Neural progenitor cell (in vitro differentiated cells): ENCODE data around the gene GRAMD2A. TPM values are rescaled to one million over a fixed set of nuclear protein-coding genes. Genes with fewer than 3 reads are reported as not detected.

Experiments
- DNase-seq: peaks from one replicate; pipeline ENCODE4 v3.0.0-alpha.2; 2016; ENCODE audit warnings: low spot score
- H2AFZ ChIP-seq: fragments of 200-600 bp; sonication (generic); replicated peaks from 2 replicates; pipeline ENCODE4 v1.6.1; 2016; ENCODE audit warnings: antibody characterized with exemption
- H3F3A ChIP-seq: fragments of 200-600 bp; sonication (generic); 2 replicates; pipeline ENCODE4 v1.6.1; 2016; ENCODE audit warnings: antibody characterized with exemption, low read depth
- H3K27ac ChIP-seq: fragments of 200-600 bp; sonication (generic); 2 replicates; pipeline ENCODE4 v1.5.1; 2016; ENCODE audit warnings: mild to moderate bottlenecking
- H3K27me3 ChIP-seq: fragments of 200-600 bp; sonication (generic); 2 replicates; pipeline ENCODE4 v1.6.1; 2016; ENCODE audit warnings: mild to moderate bottlenecking, moderate library complexity
- H3K36me3 ChIP-seq: fragments of 200-600 bp; sonication (generic); 2 replicates; pipeline ENCODE4 v1.5.1; 2016
- H3K4me1 ChIP-seq: fragments of 200-600 bp; sonication (generic); 2 replicates; pipeline ENCODE4 v1.6.1; 2016; ENCODE audit warnings: mixed run types
- H3K4me2 ChIP-seq: fragments of 200-600 bp; sonication (generic); 2 replicates; pipeline ENCODE4 v1.6.1; 2016
- H3K4me3 ChIP-seq: fragments of 200-600 bp; sonication (generic); 2 replicates; pipeline ENCODE4 v1.5.1; 2016
- H3K79me2 ChIP-seq: fragments of 200-600 bp; sonication (generic); 2 replicates; pipeline ENCODE4 v1.6.1; 2016; ENCODE audit warnings: low read depth
- H3K9ac ChIP-seq: fragments of 200-600 bp; sonication (generic); 2 replicates; pipeline ENCODE4 v1.6.1; 2016
- H3K9me3 ChIP-seq: fragments of 200-600 bp; sonication (generic); 2 replicates; pipeline ENCODE4 v1.5.1; 2016; ENCODE audit warnings: low read depth
- H4K20me1 ChIP-seq: fragments of 200-600 bp; sonication (generic); 2 replicates; pipeline ENCODE4 v1.6.1; 2016; ENCODE audit warnings: low read depth
- H3K27ac Mint-ChIP-seq: 3 replicates; pipeline ENCODE4 v1.8.0; 2021; ENCODE audit warnings: mixed read lengths
- H3K27me3 Mint-ChIP-seq: 2 replicates; pipeline ENCODE4 v1.8.0; 2022; ENCODE audit warnings: low read depth, mild to moderate bottlenecking, inconsistent platforms, moderate library complexity, mixed read lengths; ENCODE audit not compliant: insufficient read depth
- H3K36me3 Mint-ChIP-seq: 3 replicates; pipeline ENCODE4 v1.8.0; 2021; ENCODE audit warnings: mixed read lengths
- H3K4me1 Mint-ChIP-seq: 3 replicates; pipeline ENCODE4 v1.8.0; 2021; ENCODE audit warnings: mixed read lengths
- H3K4me3 Mint-ChIP-seq: 3 replicates; pipeline ENCODE4 v1.8.0; 2021; ENCODE audit warnings: mild to moderate bottlenecking, moderate library complexity, mixed read lengths
- H3K9me3 Mint-ChIP-seq: 3 replicates; pipeline ENCODE4 v1.8.0; 2020; ENCODE audit warnings: mixed read lengths
- EZH2 ChIP-seq: fragments of 200-600 bp; sonication (generic); IDR thresholded peaks from 2 replicates; pipeline ENCODE4 v1.6.1; 2017; ENCODE audit warnings: antibody characterized with exemption, mild to moderate bottlenecking, moderate library complexity
- EZH2phosphoT487 ChIP-seq: fragments of 200-600 bp; sonication (generic); IDR thresholded peaks from 2 replicates; pipeline ENCODE4 v1.6.1; 2017; ENCODE audit warnings: antibody characterized with exemption
- total RNA-seq: library from RNA; depleted of rRNA; stranded (reverse); fragments of >200 nt; gene quantifications from 2 replicates; pipeline ENCODE4 v1.2.3, GENCODE V29; 2015; ENCODE audit warnings: low replicate concordance
- TF ChIP-seq, protein P1 (sequence below): fragments of 200-600 bp; sonication (generic); IDR thresholded peaks from 2 replicates; pipeline ENCODE4 v1.5.1; 2017; ENCODE audit warnings: antibody characterized with exemption, mild to moderate bottlenecking

The GRAMD2A gene
- total RNA-seq, 1 donor from 2014 or later = 0.43 TPM

DNA sequence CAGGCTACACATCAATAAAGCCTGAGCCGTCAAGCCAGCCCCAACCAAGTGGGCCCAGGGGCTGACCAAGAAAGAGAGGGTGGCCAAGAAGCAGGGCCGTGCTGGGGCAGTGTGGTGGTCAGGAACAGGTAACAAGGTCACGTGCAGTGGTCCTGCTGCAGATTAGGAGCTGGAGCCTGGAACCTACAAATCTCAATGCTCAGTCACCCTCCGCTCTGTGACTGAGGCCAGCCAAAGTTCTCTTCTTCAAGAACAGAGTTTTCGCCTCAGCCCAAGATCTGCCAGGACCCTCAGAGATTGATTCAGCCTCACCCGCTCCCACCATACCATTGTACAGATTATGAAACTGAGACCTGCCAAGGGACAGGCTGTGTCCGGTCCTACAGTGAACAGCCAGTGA is 26.9 kb downstream of the GRAMD2A start:
- no peak overlapping the region for H2AFZ ChIP-seq
- H3K4me3 Mint-ChIP-seq = peak overlapping the region; percentile 54

DNA sequence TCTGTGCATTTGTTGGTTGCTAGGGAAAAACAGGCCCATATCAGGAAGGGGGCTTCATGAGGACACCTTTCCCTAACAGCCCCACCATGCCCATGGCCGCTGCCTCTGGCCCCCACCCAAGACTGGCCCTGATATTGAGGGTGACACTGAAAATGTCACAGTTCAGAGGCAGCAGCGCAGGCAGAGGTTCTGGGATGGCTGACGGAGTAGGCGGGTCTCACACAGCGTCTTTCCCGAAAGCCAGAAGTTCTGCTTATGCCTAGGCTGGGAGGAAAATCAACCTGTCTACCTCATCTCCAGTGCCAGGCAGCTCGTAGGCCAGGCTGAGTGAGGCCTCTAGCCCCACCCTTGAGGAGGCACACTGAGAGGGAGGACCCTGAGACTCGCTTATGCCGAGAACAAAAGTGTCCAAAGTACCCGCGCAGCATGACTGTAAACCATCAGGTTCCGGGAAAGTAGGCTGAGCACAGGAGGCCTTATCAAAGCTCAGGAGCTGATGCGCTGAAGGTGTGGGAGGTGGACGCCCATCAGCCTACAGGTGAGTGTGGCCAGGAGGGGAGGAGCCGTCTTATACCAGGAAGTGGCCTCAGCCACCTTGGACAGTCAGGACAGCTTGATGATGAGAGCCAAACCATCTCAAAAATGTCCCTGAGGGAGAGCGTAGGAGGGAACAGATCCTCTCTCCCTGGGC is 27.5 kb downstream of the GRAMD2A start:
- no peak overlapping the region for H3K4me3 Mint-ChIP-seq
- Histone ChIP-seq H4K20me1 (no peaks in the 10 kb centered on the region), H3K27ac (no peak overlapping the region), H2AFZ (no peak overlapping the region), H3K4me3 (no peak overlapping the region), H3K36me3 (no peaks in the 10 kb centered on the region), H3K27me3 (no peaks in the 10 kb centered on the region), H3K9me3 (no peaks in the 10 kb centered on the region), H3F3A (no peaks in the 10 kb centered on the region), H3K4me2 (no peak overlapping the region), H3K9ac (no peak overlapping the region), H3K4me1 (peaks cover 5% of the 10 kb centered on the region), H3K79me2 (no peaks in the 10 kb centered on the region)
- TF ChIP-seq EZH2 (no peak), EZH2phosphoT487 (no peak)
- TF ChIP-seq, protein P1, sequence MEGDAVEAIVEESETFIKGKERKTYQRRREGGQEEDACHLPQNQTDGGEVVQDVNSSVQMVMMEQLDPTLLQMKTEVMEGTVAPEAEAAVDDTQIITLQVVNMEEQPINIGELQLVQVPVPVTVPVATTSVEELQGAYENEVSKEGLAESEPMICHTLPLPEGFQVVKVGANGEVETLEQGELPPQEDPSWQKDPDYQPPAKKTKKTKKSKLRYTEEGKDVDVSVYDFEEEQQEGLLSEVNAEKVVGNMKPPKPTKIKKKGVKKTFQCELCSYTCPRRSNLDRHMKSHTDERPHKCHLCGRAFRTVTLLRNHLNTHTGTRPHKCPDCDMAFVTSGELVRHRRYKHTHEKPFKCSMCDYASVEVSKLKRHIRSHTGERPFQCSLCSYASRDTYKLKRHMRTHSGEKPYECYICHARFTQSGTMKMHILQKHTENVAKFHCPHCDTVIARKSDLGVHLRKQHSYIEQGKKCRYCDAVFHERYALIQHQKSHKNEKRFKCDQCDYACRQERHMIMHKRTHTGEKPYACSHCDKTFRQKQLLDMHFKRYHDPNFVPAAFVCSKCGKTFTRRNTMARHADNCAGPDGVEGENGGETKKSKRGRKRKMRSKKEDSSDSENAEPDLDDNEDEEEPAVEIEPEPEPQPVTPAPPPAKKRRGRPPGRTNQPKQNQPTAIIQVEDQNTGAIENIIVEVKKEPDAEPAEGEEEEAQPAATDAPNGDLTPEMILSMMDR = no peak
- H3K4me1 Mint-ChIP-seq = peaks cover 9% of the 10 kb centered on the region
- no peaks in the 10 kb centered on the region for H3K36me3 Mint-ChIP-seq
- DNase-seq = no peak
- no peak overlapping the region for H3K27ac Mint-ChIP-seq
- H3K27me3 Mint-ChIP-seq = peaks cover 12% of the 10 kb centered on the region
- no peaks in the 10 kb centered on the region for H3K9me3 Mint-ChIP-seq

More for the DNA sequence above, 26.9 kb downstream of the GRAMD2A start:
- Histone ChIP-seq H3K4me3 (no peak overlapping the region), H3K4me2 (no peak overlapping the region), H3K27ac (no peak overlapping the region), H3K9ac (no peak overlapping the region), H3K4me1 (peaks cover 5% of the 10 kb centered on the region), H3K36me3 (no peaks in the 10 kb centered on the region), H3K9me3 (no peaks in the 10 kb centered on the region), H4K20me1 (no peaks in the 10 kb centered on the region), H3K27me3 (no peaks in the 10 kb centered on the region), H3F3A (no peaks in the 10 kb centered on the region), H3K79me2 (no peaks in the 10 kb centered on the region)
- TF ChIP-seq EZH2 (no peak), EZH2phosphoT487 (no peak)
- TF ChIP-seq, protein P1 = no peak
- DNase-seq = no peak
- Mint-ChIP-seq H3K36me3 (no peaks in the 10 kb centered on the region), H3K4me1 (peaks cover 9% of the 10 kb centered on the region), H3K9me3 (no peaks in the 10 kb centered on the region), H3K27ac (no peak overlapping the region), H3K27me3 (peaks cover 15% of the 10 kb centered on the region)

DNA sequence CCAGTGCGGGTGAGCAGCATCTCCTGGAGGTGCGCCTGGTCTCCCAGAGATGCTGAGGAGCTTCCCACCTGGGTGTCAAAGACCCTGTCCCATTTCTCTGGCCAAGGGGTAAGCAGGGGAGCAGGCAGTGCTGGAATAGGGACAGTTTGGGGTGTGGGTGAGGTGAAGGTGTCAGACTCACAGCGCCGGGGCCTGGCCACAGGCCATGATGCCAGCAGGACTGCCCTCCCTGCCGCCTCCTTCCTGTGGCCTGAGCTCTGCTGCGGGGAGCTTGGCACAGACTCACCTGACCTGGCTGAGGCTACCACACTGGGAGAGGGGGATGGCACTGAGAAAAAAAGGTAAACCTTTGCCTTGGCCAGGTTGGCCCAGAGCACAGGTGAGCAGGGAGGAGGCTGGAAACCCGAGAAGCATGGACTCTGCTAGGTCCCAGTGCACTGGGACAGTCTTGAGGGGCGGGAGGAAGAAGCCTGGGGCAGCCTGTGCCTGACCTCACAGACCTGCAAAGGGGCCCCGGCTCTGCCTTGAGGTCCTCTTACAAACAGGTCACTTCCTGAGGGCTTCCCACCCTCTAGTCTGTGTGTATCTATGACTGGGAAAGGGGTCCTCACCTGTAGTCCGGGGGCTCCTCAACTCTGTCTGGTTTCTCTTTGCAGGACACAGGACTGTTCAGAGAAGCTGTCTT is 28.2 kb downstream of the GRAMD2A start:
- no peaks in the 10 kb centered on the region for H3K27me3 ChIP-seq
- peaks cover 5% of the 10 kb centered on the region for H3K4me1 ChIP-seq
- Mint-ChIP-seq H3K27ac (peak overlapping the region; percentile 57), H3K4me3 (no peak overlapping the region), H3K9me3 (no peaks in the 10 kb centered on the region), H3K36me3 (no peaks in the 10 kb centered on the region), H3K27me3 (peaks cover 12% of the 10 kb centered on the region), H3K4me1 (peaks cover 7% of the 10 kb centered on the region)
- H3K79me2 ChIP-seq = no peaks in the 10 kb centered on the region
- H3K36me3 ChIP-seq = no peaks in the 10 kb centered on the region
- no peak overlapping the region for H3K4me2 ChIP-seq
- H3K9me3 ChIP-seq = no peaks in the 10 kb centered on the region
- H2AFZ ChIP-seq = no peak overlapping the region
- no peak for DNase-seq
- H4K20me1 ChIP-seq = no peaks in the 10 kb centered on the region
- H3K4me3 ChIP-seq = no peak overlapping the region
- TF ChIP-seq, protein P1 = no peak
- no peak for TF ChIP-seq EZH2phosphoT487
- TF ChIP-seq EZH2 = no peak
- H3K27ac ChIP-seq = no peak overlapping the region
- H3F3A ChIP-seq = no peaks in the 10 kb centered on the region
- H3K9ac ChIP-seq = no peak overlapping the region
